LNCAP (cell line): ENCODE measurements around the gene STK40.

Source experiments
- TF ChIP-seq, protein P1 (sequence below): fragments of 450-650 bp; IDR thresholded peaks from 2 replicates; pipeline ENCODE4 v1.5.1; 2017; ENCODE audit warnings: mild to moderate bottlenecking

The STK40 gene

DNA sequence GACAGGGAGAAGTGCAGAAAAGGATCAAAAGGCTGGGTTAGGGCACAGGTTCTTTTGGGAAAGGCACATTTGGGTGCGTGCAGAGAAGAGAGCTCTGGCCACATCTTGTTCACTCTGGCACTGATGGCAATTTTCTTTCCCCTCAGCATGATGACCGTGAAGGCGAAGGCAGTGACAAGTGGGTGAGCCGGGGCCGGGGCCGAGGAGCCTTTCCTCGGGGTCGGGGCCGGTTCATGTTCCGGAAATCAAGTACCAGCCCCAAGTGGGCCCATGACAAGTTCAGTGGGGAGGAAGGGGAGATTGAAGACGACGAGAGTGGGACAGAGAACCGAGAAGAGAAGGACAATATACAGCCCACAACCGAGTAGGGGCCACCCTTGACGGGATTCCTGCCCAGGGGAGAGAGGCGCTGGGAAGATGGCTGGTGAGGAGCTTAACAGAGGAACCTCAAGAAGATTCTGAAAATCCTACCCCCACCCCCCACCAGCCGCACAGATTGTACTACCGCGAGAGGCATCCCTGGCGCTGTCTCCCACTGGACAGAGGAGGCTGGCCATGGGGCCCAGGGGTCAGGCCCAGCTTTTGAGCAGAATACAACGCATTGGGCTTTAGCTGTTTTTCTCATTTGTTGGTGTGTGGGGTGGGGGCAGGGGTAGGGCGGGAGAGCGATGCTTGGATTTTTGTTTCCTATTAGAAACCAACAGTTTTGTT is 81.9 kb downstream of the STK40 start:
- TF ChIP-seq, protein P1, sequence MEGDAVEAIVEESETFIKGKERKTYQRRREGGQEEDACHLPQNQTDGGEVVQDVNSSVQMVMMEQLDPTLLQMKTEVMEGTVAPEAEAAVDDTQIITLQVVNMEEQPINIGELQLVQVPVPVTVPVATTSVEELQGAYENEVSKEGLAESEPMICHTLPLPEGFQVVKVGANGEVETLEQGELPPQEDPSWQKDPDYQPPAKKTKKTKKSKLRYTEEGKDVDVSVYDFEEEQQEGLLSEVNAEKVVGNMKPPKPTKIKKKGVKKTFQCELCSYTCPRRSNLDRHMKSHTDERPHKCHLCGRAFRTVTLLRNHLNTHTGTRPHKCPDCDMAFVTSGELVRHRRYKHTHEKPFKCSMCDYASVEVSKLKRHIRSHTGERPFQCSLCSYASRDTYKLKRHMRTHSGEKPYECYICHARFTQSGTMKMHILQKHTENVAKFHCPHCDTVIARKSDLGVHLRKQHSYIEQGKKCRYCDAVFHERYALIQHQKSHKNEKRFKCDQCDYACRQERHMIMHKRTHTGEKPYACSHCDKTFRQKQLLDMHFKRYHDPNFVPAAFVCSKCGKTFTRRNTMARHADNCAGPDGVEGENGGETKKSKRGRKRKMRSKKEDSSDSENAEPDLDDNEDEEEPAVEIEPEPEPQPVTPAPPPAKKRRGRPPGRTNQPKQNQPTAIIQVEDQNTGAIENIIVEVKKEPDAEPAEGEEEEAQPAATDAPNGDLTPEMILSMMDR, result no peak

DNA sequence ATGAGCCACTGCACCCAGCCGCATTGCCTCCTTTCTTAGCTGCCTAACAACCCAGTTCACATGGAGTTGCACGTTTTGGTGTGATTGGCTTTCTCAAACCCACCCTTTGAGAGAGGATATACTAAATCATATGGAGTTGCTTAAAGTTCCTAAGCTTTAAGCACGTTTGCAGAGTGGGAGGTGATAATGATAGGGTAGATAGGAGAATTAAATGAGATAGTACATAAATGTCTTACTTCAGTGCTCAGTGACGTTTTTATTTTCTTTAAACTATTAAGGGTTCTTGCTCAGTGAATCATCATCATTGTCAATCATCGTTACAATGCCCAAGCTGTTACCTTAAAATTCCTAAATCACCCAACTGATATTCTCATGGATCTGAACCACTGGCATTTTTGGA is 82.5 kb downstream of the STK40 start:
- TF ChIP-seq, protein P1, result no peak

GRCh38 chr1:36301220-36301619 is 84.5 kb downstream of the STK40 start:
- TF ChIP-seq, protein P1, result no peak

DNA sequence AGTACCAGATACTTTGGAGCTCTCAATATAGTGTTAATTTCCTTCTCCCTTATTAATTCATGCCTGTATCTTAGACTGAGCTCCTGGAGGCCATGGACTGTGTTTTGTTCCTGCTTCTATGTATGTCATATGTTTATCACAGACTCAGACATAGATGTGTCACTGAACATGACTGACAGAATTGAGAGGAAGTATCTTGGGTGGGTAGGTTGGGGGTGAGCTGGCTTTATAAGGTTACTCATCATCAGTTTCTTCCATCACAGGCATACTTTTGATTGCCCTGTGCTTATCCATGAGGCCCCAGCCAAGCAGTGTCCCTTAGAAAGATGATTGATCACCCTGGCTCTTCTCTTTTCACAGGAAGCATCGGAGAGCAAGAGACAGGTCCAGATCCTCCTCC is 85.2 kb downstream of the STK40 start:
- TF ChIP-seq, protein P1, result no peak

DNA sequence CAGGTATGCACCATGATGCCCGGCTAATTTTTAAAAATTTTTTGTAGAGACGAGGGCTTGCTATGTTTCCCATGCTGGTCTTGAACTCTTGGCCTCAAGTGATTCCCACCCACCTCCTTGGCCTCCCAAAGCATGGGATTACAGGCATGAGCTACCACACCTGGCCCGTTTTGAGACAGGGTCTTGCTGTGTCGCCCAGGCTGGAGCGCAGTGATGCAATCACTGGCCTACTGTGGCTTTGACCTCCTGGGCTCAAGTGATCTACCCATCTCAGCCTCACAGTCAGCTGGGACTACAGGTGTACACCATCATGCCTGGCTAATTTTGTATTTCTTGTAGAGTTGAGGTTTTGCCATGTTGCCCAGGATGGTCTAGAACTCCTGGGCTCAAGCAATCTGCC is 87.1 kb downstream of the STK40 start:
- TF ChIP-seq, protein P1, result no peak

DNA sequence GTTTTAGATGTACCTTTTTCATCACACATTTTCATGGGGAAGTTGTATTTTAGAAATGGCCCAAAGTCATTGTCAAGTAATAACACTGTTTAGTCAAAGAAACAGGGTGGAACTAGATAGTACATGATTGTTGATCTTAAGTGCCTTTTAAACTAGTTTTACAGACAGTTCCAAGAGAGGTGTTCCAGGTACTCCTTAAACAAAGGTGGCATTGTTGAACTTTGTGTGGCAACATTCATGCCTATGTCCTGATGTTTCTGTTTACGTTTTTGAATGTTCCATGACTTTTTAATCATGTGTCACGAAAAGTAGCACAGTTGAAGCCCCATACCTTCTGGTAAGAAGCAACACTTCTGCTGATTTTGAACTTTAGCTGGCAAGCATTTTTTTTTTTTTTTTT is 88.7 kb downstream of the STK40 start:
- TF ChIP-seq, protein P1, result no peak

DNA sequence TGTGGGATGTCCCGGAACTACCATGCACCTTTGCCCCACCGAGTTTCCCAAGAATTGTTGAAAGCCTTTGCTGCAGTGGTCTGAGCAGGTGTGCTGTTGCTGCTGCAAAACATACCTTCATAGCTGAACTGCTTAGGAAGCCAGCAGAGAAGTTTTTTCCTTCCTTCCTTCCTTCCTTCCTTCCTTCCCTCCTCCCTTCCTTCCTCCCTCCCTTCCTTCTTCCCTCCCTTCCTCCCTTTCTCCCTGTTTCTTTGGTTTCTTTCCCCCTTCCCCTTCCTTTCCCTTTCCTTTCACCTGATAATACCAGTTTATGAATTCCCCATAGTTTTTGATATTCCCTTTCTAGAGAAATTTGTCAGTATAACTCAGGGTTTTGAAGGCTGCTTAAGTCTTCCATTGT is 90.3 kb downstream of the STK40 start:
- TF ChIP-seq, protein P1, result no peak
